ENCODE measurements around the gene TMEM164.

DNA sequence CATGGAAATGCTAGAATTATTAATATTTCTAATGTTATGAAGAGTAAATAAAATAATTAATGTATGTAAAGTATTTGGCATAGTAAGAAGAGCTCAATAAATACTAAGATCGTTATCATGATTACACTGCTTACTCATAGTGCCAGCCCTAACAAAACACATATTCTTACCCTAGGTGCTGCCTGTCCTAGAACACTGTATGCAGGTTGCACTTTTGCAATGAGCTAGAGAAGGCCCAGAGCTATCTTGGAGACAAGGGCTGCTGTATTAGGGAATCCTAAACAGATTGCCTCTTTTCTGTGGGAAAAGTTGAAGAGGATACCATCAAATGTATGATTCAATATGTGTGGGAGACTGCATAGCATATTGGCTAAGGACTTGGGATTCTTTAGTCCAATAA, 48.0 kb upstream of the TMEM164 start:
- TF ChIP-seq, protein P1, sequence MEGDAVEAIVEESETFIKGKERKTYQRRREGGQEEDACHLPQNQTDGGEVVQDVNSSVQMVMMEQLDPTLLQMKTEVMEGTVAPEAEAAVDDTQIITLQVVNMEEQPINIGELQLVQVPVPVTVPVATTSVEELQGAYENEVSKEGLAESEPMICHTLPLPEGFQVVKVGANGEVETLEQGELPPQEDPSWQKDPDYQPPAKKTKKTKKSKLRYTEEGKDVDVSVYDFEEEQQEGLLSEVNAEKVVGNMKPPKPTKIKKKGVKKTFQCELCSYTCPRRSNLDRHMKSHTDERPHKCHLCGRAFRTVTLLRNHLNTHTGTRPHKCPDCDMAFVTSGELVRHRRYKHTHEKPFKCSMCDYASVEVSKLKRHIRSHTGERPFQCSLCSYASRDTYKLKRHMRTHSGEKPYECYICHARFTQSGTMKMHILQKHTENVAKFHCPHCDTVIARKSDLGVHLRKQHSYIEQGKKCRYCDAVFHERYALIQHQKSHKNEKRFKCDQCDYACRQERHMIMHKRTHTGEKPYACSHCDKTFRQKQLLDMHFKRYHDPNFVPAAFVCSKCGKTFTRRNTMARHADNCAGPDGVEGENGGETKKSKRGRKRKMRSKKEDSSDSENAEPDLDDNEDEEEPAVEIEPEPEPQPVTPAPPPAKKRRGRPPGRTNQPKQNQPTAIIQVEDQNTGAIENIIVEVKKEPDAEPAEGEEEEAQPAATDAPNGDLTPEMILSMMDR (IDR thresholded peaks at IDR 0.05) = no peak
- no peak for TF ChIP-seq POLR2A (IDR thresholded peaks at IDR 0.05; ENCODE audit: low read depth)
